HG02970 (cell line): Measurements from ENCODE around the gene PCNX1.
"Not testable (repeated sequence)": the region's sequence is repeated elsewhere in the genome, so short reads cannot be mapped to it uniquely, and the experiment has no call there.

Experiments
- ATAC-seq: cut with Tn5 transposase; IDR thresholded peaks from one replicate; pipeline ENCODE4 v1.9.1; 2021; ENCODE audit warnings: mild to moderate bottlenecking, moderate library complexity, moderate number of reproducible peaks; ENCODE audit not compliant: unreplicated experiment, low FRiP score

PCNX1 gene

GRCh38 chr14:71061458-71061857, 154.2 kb downstream of the PCNX1 start:
- ATAC-seq: no peak

GRCh38 chr14:71062581-71063303, 155.5 kb downstream of the PCNX1 start:
- ATAC-seq: no peak

GRCh38 chr14:71063351-71063750, 156.1 kb downstream of the PCNX1 start:
- no peak for ATAC-seq

GRCh38 chr14:71064747-71065146, 157.5 kb downstream of the PCNX1 start:
- not testable (repeated sequence) for ATAC-seq

GRCh38 chr14:71070169-71070568, 162.9 kb downstream of the PCNX1 start:
- no peak for ATAC-seq

- no peak for ATAC-seq
These were observed 163.8 kb downstream of the PCNX1 start for GRCh38 chr14:71071042-71071441.

- no peak for ATAC-seq
These were observed 169.3 kb downstream of the PCNX1 start for GRCh38 chr14:71076462-71077092.

- ATAC-seq: no peak
These were observed 171.2 kb downstream of the PCNX1 start for GRCh38 chr14:71078500-71078899.

- ATAC-seq: no peak
These were observed 179.3 kb downstream of the PCNX1 start for GRCh38 chr14:71086567-71086966.

GRCh38 chr14:71089971-71090370, 182.7 kb downstream of the PCNX1 start:
- no peak for ATAC-seq

- no peak for ATAC-seq
These were observed 187.5 kb downstream of the PCNX1 start for GRCh38 chr14:71094722-71095121.

- ATAC-seq: no peak
These were observed 189.7 kb downstream of the PCNX1 start for GRCh38 chr14:71096947-71097346.

GRCh38 chr14:71103662-71104484, 196.6 kb downstream of the PCNX1 start:
- ATAC-seq: no peak

- no peak for ATAC-seq
These were observed 197.9 kb downstream of the PCNX1 start for GRCh38 chr14:71105177-71105576.

- no peak for ATAC-seq
These were observed 200.7 kb downstream of the PCNX1 start for GRCh38 chr14:71107921-71108320.

- no peak for ATAC-seq
These were observed 201.3 kb downstream of the PCNX1 start for GRCh38 chr14:71108398-71109119.

- no peak for ATAC-seq
These were observed 206.1 kb downstream of the PCNX1 start for GRCh38 chr14:71113376-71113775.

- ATAC-seq: no peak
These were observed 207.3 kb downstream of the PCNX1 start for GRCh38 chr14:71114565-71114964.

GRCh38 chr14:71115306-71115705, 208.0 kb downstream of the PCNX1 start:
- ATAC-seq: no peak

GRCh38 chr14:71115821-71116567, 208.7 kb downstream of the PCNX1 start:
- no peak for ATAC-seq
